LoVo (cell line): ENCODE results near the gene PDE10A.
"Not testable (repeated sequence)": the region's sequence is repeated elsewhere in the genome, so short reads cannot be mapped to it uniquely, and the experiment has no call there.

ENCODE experiments used
- DNase-seq: peaks from one replicate; pipeline ENCODE4 v3.0.0-alpha.2; 2016; ENCODE audit warnings: low spot score

PDE10A gene

GRCh38 chr6:165551828-165552227 is 111.2 kb downstream of the PDE10A start:
- DNase-seq: no peak

- DNase-seq: no peak
These were observed 114.6 kb downstream of the PDE10A start for GRCh38 chr6:165548450-165548849.

GRCh38 chr6:165545806-165546205 is 117.2 kb downstream of the PDE10A start:
- no peak for DNase-seq

- no peak for DNase-seq
These were observed 119.3 kb downstream of the PDE10A start for GRCh38 chr6:165543781-165544180.

- DNase-seq: no peak
These were observed 126.1 kb downstream of the PDE10A start for GRCh38 chr6:165536911-165537310.

- no peak for DNase-seq
These were observed 143.7 kb downstream of the PDE10A start for GRCh38 chr6:165519316-165519715.

- DNase-seq: peak; percentile 31
These were observed 146.9 kb downstream of the PDE10A start for GRCh38 chr6:165515963-165516624.

- DNase-seq: no peak
These were observed 148.4 kb downstream of the PDE10A start for GRCh38 chr6:165514621-165515020.

- no peak for DNase-seq
These were observed 151.2 kb downstream of the PDE10A start for GRCh38 chr6:165511807-165512206.

GRCh38 chr6:165508321-165508869 is 154.6 kb downstream of the PDE10A start:
- DNase-seq: no peak

- no peak for DNase-seq
These were observed 156.4 kb downstream of the PDE10A start for GRCh38 chr6:165506657-165507056.

- not testable (repeated sequence) for DNase-seq
These were observed 162.7 kb downstream of the PDE10A start for GRCh38 chr6:165500214-165500907.

- DNase-seq: no peak
These were observed 165.6 kb downstream of the PDE10A start for GRCh38 chr6:165497472-165497871.

- no peak for DNase-seq
These were observed 174.3 kb downstream of the PDE10A start for GRCh38 chr6:165488624-165489295.

- no peak for DNase-seq
These were observed 175.1 kb downstream of the PDE10A start for GRCh38 chr6:165487950-165488349.

- no peak for DNase-seq
These were observed 175.7 kb downstream of the PDE10A start for GRCh38 chr6:165487347-165487746.

- no peak for DNase-seq
These were observed 176.6 kb downstream of the PDE10A start for GRCh38 chr6:165486183-165487137.

- DNase-seq: no peak
These were observed 178.7 kb downstream of the PDE10A start for GRCh38 chr6:165484178-165484889.

GRCh38 chr6:165481921-165482320 is 181.1 kb downstream of the PDE10A start:
- no peak for DNase-seq

- no peak for DNase-seq
These were observed 182.1 kb downstream of the PDE10A start for GRCh38 chr6:165480916-165481315.

- DNase-seq: no peak
These were observed 184.5 kb downstream of the PDE10A start for GRCh38 chr6:165478581-165478980.
